Liver (tissue), 3 donors: ENCODE results near the gene PFN3.
"Not testable (repeated sequence)": the region's sequence is repeated elsewhere in the genome, so short reads cannot be mapped to it uniquely, and the experiment has no call there.

Source experiments
- CTCF ChIP-seq: fragments of 150-350 bp; IDR thresholded peaks from 2 replicates; pipeline ENCODE4 v1.5.1; 2017; ENCODE audit warnings: improper control_type of control experiment, low read depth, low read length; ENCODE audit not compliant: missing input control
- EGR1 ChIP-seq, 2 donors: IDR thresholded peaks; 2 replicates each; pipeline ENCODE4 v1.6.1; 2016 to 2018; ENCODE audit warnings: antibody characterized with exemption in 2 of 2, low read depth in 2 of 2
- FOXA1 ChIP-seq: IDR thresholded peaks from 2 replicates; pipeline ENCODE4 v1.6.1; 2016; ENCODE audit warnings: antibody characterized with exemption
- GABPA ChIP-seq, 2 donors: IDR thresholded peaks in 1 of 2; conservative IDR thresholded peaks in 1 of 2; 2 replicates each; pipeline ENCODE4 v1.6.1; 2016; ENCODE audit warnings: antibody characterized with exemption in 2 of 2, mild to moderate bottlenecking in 1 of 2, moderate library complexity in 1 of 2
- HNF4A ChIP-seq, 2 donors: conservative IDR thresholded peaks; 2 replicates each; pipeline ENCODE4 v1.6.1; 2016; ENCODE audit warnings: antibody characterized with exemption in 2 of 2, mild to moderate bottlenecking in 2 of 2
- HNF4G ChIP-seq: IDR thresholded peaks from 2 replicates; pipeline ENCODE4 v1.6.1; 2016; ENCODE audit warnings: antibody characterized with exemption
- MAX ChIP-seq: IDR thresholded peaks from 2 replicates; pipeline ENCODE4 v1.6.1; 2016; ENCODE audit warnings: antibody characterized with exemption
- RAD21 ChIP-seq, 2 donors: IDR thresholded peaks; 2 replicates each; pipeline ENCODE4 v1.6.1; 2016; ENCODE audit warnings: antibody characterized with exemption in 2 of 2, mild to moderate bottlenecking in 2 of 2
- REST ChIP-seq: IDR thresholded peaks from 2 replicates; pipeline ENCODE4 v1.6.1; 2016; ENCODE audit warnings: antibody characterized with exemption, mild to moderate bottlenecking
- RXRA ChIP-seq, 2 donors: IDR thresholded peaks; 2 replicates each; pipeline ENCODE4 v1.6.1; 2017 to 2018; ENCODE audit warnings: antibody characterized with exemption in 2 of 2, mild to moderate bottlenecking in 1 of 2
- SP1 ChIP-seq: IDR thresholded peaks from 2 replicates; pipeline ENCODE4 v1.6.1; 2018; ENCODE audit warnings: antibody characterized with exemption, mild to moderate bottlenecking
- TAF1 ChIP-seq: conservative IDR thresholded peaks from 2 replicates; pipeline ENCODE4 v1.6.1; 2016; ENCODE audit warnings: antibody characterized with exemption, mild to moderate bottlenecking
- YY1 ChIP-seq: IDR thresholded peaks from 2 replicates; pipeline ENCODE4 v1.6.1; 2016; ENCODE audit warnings: antibody characterized with exemption, mild to moderate bottlenecking
- ZBTB33 ChIP-seq: IDR thresholded peaks from 2 replicates; pipeline ENCODE4 v1.6.1; 2016; ENCODE audit warnings: antibody characterized with exemption
- donor health status: healthy.
- donor health status: healthy.

- not testable (repeated sequence) for TF ChIP-seq CTCF; REST; SP1; HNF4G; FOXA1; YY1; ZBTB33; RXRA (IDR thresholded peaks at IDR 0.05); HNF4A (conservative IDR thresholded peaks at IDR 0.05); MAX; RAD21 (IDR thresholded peaks at IDR 0.05); GABPA (IDR thresholded peaks at IDR 0.05 in 1 of 2, conservative IDR thresholded peaks at IDR 0.05 in 1 of 2); EGR1 (IDR thresholded peaks at IDR 0.05; ENCODE audit: low read depth in 2 of 2); TAF1
Measured at GRCh38 chr5:177360740-177361139, 39.7 kb downstream of the PFN3 start.
